ENCODE data around the gene YPEL1.

Gene YPEL1

GRCh38 chr22:21652547-21653545 lies 82.7 kb downstream of the YPEL1 start:
- DNase-seq (ENCODE audit: low spot score), result no peak

GRCh38 chr22:21652010-21652546 lies 83.5 kb downstream of the YPEL1 start:
- DNase-seq (ENCODE audit: low spot score), result peak; percentile 94

- DNase-seq (ENCODE audit: low spot score), result no peak
Measured at GRCh38 chr22:21651521-21652009, 84.0 kb downstream of the YPEL1 start.

- peak; percentile 25 for DNase-seq (ENCODE audit: low spot score)
Measured at GRCh38 chr22:21650823-21651520, 84.6 kb downstream of the YPEL1 start.

GRCh38 chr22:21650280-21650679 lies 85.3 kb downstream of the YPEL1 start:
- no peak for DNase-seq (ENCODE audit: low spot score)

All from D341Med (cell line).